ENCODE data around the gene SMKR1.

- TF ChIP-seq CTCF (IDR thresholded peaks at IDR 0.05) (no peak), EZH2 (IDR thresholded peaks at IDR 0.05) (no peak)
Observed at GRCh38 chr7:129522971-129523340, 20.6 kb downstream of the SMKR1 start.
